AG09319 (cell line): ENCODE data around the gene CCNYL1.
"Not testable (repeated sequence)": the region's sequence is repeated elsewhere in the genome, so short reads cannot be mapped to it uniquely, and the experiment has no call there.

ENCODE experiments used
- DNase-seq: peaks from one replicate; pipeline ENCODE4 v3.0.0-alpha.2; 2010; ENCODE audit warnings: low read depth; ENCODE audit errors: extremely low read depth
- CTCF ChIP-seq: IDR thresholded peaks from 2 replicates; pipeline ENCODE4 v1.5.1; 2011; ENCODE audit warnings: low read depth, mild to moderate bottlenecking, inconsistent platforms, low read length, moderate library complexity

The CCNYL1 gene

GRCh38 chr2:207720517-207721187, 9.2 kb downstream of the CCNYL1 start:
- no peak for TF ChIP-seq CTCF
- no peak for DNase-seq

- no peak for DNase-seq
- no peak for TF ChIP-seq CTCF
Observed at GRCh38 chr2:207722773-207723424, 11.5 kb downstream of the CCNYL1 start.

- not testable (repeated sequence) for DNase-seq
Observed at GRCh38 chr2:207723425-207723787, 12.0 kb downstream of the CCNYL1 start.

- no peak for DNase-seq
- TF ChIP-seq CTCF: no peak
Observed at GRCh38 chr2:207724113-207724512, 12.7 kb downstream of the CCNYL1 start.

- no peak for DNase-seq
- no peak for TF ChIP-seq CTCF
Observed at GRCh38 chr2:207725873-207726578, 14.6 kb downstream of the CCNYL1 start.

- no peak for DNase-seq
- TF ChIP-seq CTCF: no peak
Observed at GRCh38 chr2:207727261-207727660, 15.8 kb downstream of the CCNYL1 start.

GRCh38 chr2:207729465-207729998, 18.1 kb downstream of the CCNYL1 start:
- DNase-seq: no peak
- no peak for TF ChIP-seq CTCF
